Gastrocnemius medialis (tissue), 4 donors: ENCODE results near the gene CCDC33. TPM values are rescaled to one million over a fixed set of nuclear protein-coding genes. Genes with fewer than 3 reads are reported as not detected.

Experiments
- ATAC-seq, 2 donors: fragments of 150-250 bp; one replicate each; pipeline ENCODE4 v1.9.1; 2016
- DNase-seq, 2 donors: peaks; one replicate each; pipeline ENCODE4 v3.0.0-alpha.2; 2019
- H3K27ac ChIP-seq, 4 donors: fragments of 200-600 bp; sonication (generic); 1 replicate in 1 of 4; 2 replicates in 3 of 4; pipeline ENCODE4 v1.5.1; 2016 to 2018; ENCODE audit warnings: mild to moderate bottlenecking in 2 of 4, moderate library complexity in 1 of 4
- H3K27me3 ChIP-seq, 3 donors: fragments of 200-600 bp; sonication (generic) in 2 of 3; 1 replicate in 1 of 3; 2 replicates in 2 of 3; pipeline versions ENCODE4 v1.5.1 to v1.6.0; 2016 to 2019; ENCODE audit warnings: mild to moderate bottlenecking in 1 of 3, moderate library complexity in 1 of 3
- H3K36me3 ChIP-seq, 2 donors: fragments of 200-600 bp; sonication (generic) in 1 of 2; one replicate each; pipeline ENCODE4 v1.5.1; 2017 to 2018
- H3K4me1 ChIP-seq, 2 donors: fragments of 200-600 bp; sonication (generic) in 1 of 2; one replicate each; pipeline ENCODE4 v1.5.1; 2016 to 2017; ENCODE audit warnings: mild to moderate bottlenecking in 2 of 2
- H3K4me3 ChIP-seq, 4 donors: fragments of 200-600 bp; sonication (generic) in 3 of 4; 1 replicate in 1 of 4; 2 replicates in 3 of 4; pipeline ENCODE4 v1.5.1; 2016 to 2019; ENCODE audit warnings: mild to moderate bottlenecking in 2 of 4
- H3K9me3 ChIP-seq, 3 donors: fragments of 200-600 bp; sonication (generic) in 2 of 3; 1 replicate in 1 of 3; 2 replicates in 2 of 3; pipeline ENCODE4 v1.5.1; 2016 to 2019
- CTCF ChIP-seq, 5 experiments: fragments of 450-650 bp in 3 of 5; fragments of 200-600 bp in 2 of 5; sonication (generic) in 2 of 5; IDR thresholded peaks in 4 of 5; conservative IDR thresholded peaks in 1 of 5; 1 replicate in 4 of 5; 2 replicates in 1 of 5; pipeline ENCODE4 v1.5.1; 2016 to 2019; ENCODE audit warnings: antibody characterized with exemption in 5 of 5, mild to moderate bottlenecking in 3 of 5, moderate library complexity in 3 of 5
- POLR2A ChIP-seq, 2 donors: fragments of 450-650 bp; IDR thresholded peaks; one replicate each; pipeline ENCODE4 v1.6.1; 2017; ENCODE audit warnings: antibody characterized with exemption in 2 of 2, mild to moderate bottlenecking in 2 of 2, moderate library complexity in 2 of 2
- in situ Hi-C, 4 donors: fragments of 200-750 bp; cut with MboI; loops; one replicate each; pipeline versions ENCODE4 v1.15.0 to v1.8.0; 2017; ENCODE audit warnings: low sequenced_read_pairs in 4 of 4
- intact Hi-C: fragments of 100-400 bp; cut with DNase I; formaldehyde crosslinking; loops from one replicate; pipeline ENCODE4 v1.15.1; 2023; ENCODE audit warnings: low total_unique reads
- total RNA-seq, 4 donors: library from RNA; depleted of rRNA; stranded (reverse); fragments of >200 nt; gene quantifications; one replicate each; pipeline versions ENCODE4 v1.1.0 to v1.2.3, GENCODE V29; 2016

The CCDC33 gene
- total RNA-seq, 4 donors from 2014 or later, result not detected

DNA sequence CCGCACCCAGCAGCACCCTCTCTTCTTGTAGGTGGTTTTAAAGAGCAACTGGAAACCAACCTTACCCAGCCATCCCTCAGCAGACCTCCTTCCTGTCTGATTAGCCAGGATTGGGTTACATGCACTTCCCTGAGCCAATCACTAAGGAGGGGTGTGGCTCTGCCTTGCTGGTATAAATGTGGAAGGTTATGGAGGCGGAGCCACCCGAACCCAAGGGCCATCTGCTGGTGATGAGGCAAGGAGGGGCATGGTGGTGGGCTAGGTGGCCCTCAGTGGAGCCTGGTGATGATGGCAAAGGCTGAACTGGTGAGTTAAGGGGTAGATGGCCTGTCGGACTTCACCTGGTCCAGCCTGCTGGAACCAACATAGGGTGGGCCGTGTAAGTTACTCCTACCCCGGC lies 39.8 kb downstream of the CCDC33 start:
- TF ChIP-seq POLR2A (IDR thresholded peaks at IDR 0.05) (no peak), CTCF (IDR thresholded peaks at IDR 0.05 in 4 of 5, conservative IDR thresholded peaks at IDR 0.05 in 1 of 5) (no peak)
- intact Hi-C loops (no loop called here), in situ Hi-C loops (no loop called here)
- Histone ChIP-seq H3K9me3 (no peaks in the 10 kb centered on the region), H3K4me1 (no peaks in the 10 kb centered on the region), H3K36me3 (no peaks in the 10 kb centered on the region), H3K27me3 (peaks cover 0 to 4% (median 3%) of the 10 kb centered on the region in 3 donors), H3K4me3 (no peak overlapping the region), H3K27ac (no peak overlapping the region)
- DNase-seq (no peak), ATAC-seq (no peak)

- ATAC-seq, result no peak
- H3K27ac ChIP-seq, result no peak overlapping the region
- no peak for DNase-seq
- H3K27me3 ChIP-seq, result peaks cover 2 to 5% (median 4%) of the 10 kb centered on the region in 3 donors
- no peak overlapping the region for H3K4me3 ChIP-seq
- intact Hi-C loops (no loop called here), in situ Hi-C loops (no loop called here)
- no peak for TF ChIP-seq POLR2A (IDR thresholded peaks at IDR 0.05)
- TF ChIP-seq CTCF (IDR thresholded peaks at IDR 0.05 in 4 of 5, conservative IDR thresholded peaks at IDR 0.05 in 1 of 5), result no peak
- H3K4me1 ChIP-seq, result no peaks in the 10 kb centered on the region
- H3K9me3 ChIP-seq, result no peaks in the 10 kb centered on the region
- no peaks in the 10 kb centered on the region for H3K36me3 ChIP-seq
Observed at GRCh38 chr15:74276560-74276959, 40.4 kb downstream of the CCDC33 start.

DNA sequence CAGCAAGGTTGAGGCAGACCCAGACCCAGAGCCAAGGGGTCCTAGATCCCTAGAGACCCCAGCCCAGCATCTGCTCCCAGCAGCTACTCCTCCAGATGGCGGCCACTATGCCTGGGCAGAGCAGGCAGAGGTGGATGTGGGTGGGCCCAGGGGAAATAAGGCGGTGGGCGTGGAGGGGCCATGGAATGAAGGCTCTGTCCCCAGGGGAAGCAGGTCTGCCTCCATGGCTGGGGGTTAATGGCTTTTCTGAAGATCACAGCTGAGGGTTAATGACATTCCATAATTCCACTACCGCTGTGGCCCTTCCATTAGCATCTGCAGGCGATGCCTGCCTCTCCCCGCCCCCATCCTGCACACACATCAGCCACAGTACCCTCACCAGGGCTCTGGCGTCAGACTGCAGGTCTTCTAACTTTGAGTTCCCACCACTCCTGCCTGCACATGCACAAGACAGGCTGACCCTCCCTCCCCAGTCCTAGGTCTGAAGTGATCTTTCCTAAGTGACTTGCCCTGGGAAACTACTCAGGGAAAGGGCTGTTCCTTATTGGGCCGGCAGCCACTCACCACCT lies 41.2 kb downstream of the CCDC33 start:
- in situ Hi-C loops (no loop called here), intact Hi-C loops (no loop called here)
- Histone ChIP-seq H3K27me3 (peaks cover 4 to 6% (median 5%) of the 10 kb centered on the region in 3 donors), H3K36me3 (no peaks in the 10 kb centered on the region), H3K27ac (no peak overlapping the region), H3K4me3 (no peak overlapping the region), H3K4me1 (no peaks in the 10 kb centered on the region), H3K9me3 (no peaks in the 10 kb centered on the region)
- DNase-seq (no peak), ATAC-seq (no peak)
- TF ChIP-seq POLR2A (IDR thresholded peaks at IDR 0.05) (no peak), CTCF (IDR thresholded peaks at IDR 0.05 in 4 of 5, conservative IDR thresholded peaks at IDR 0.05 in 1 of 5) (no peak)

GRCh38 chr15:74278207-74278606 lies 42.1 kb downstream of the CCDC33 start:
- H3K27ac ChIP-seq, result no peak overlapping the region
- H3K4me1 ChIP-seq, result no peaks in the 10 kb centered on the region
- in situ Hi-C loops, result no loop called here
- ATAC-seq (no peak), DNase-seq (no peak)
- no peak overlapping the region for H3K4me3 ChIP-seq
- TF ChIP-seq CTCF (IDR thresholded peaks at IDR 0.05 in 4 of 5, conservative IDR thresholded peaks at IDR 0.05 in 1 of 5), result no peak
- H3K9me3 ChIP-seq, result no peaks in the 10 kb centered on the region
- H3K36me3 ChIP-seq, result no peaks in the 10 kb centered on the region
- intact Hi-C loops, result no loop called here
- H3K27me3 ChIP-seq, result peaks cover 4 to 11% (median 5%) of the 10 kb centered on the region in 3 donors
